ENCODE data around the gene GCK.
A peak's percentile ranks its signal among the peaks of the same experiment; 100 is the strongest.

GCK gene

GRCh38 chr7:44119829-44120380, 69.3 kb downstream of the GCK start:
- H3K27me3 Mint-ChIP-seq, result no peaks in the 10 kb centered on the region
- H3K27ac Mint-ChIP-seq, result peak overlapping the region; percentile 54
- H3K4me3 Mint-ChIP-seq, result peak overlapping the region; percentile 61
- peaks cover 42% of the 10 kb centered on the region for H3K4me1 Mint-ChIP-seq
- peaks cover 13% of the 10 kb centered on the region for H3K36me3 Mint-ChIP-seq
- H3K9me3 Mint-ChIP-seq, result no peaks in the 10 kb centered on the region

GRCh38 chr7:44117801-44118429, 71.3 kb downstream of the GCK start:
- no peak overlapping the region for H3K4me3 Mint-ChIP-seq
- H3K4me1 Mint-ChIP-seq, result peaks cover 37% of the 10 kb centered on the region
- no peak overlapping the region for H3K27ac Mint-ChIP-seq
- H3K9me3 Mint-ChIP-seq, result no peaks in the 10 kb centered on the region
- peaks cover 16% of the 10 kb centered on the region for H3K36me3 Mint-ChIP-seq
- H3K27me3 Mint-ChIP-seq, result no peaks in the 10 kb centered on the region

- H3K36me3 Mint-ChIP-seq, result peaks cover 13% of the 10 kb centered on the region
- no peaks in the 10 kb centered on the region for H3K27me3 Mint-ChIP-seq
- H3K9me3 Mint-ChIP-seq, result no peaks in the 10 kb centered on the region
- H3K4me3 Mint-ChIP-seq, result no peak overlapping the region
- peaks cover 29% of the 10 kb centered on the region for H3K4me1 Mint-ChIP-seq
- H3K27ac Mint-ChIP-seq, result no peak overlapping the region
These were observed 72.2 kb downstream of the GCK start for GRCh38 chr7:44116789-44117666.

GRCh38 chr7:44116087-44116788, 73.0 kb downstream of the GCK start:
- H3K4me3 Mint-ChIP-seq, result no peak overlapping the region
- H3K9me3 Mint-ChIP-seq, result no peaks in the 10 kb centered on the region
- H3K27me3 Mint-ChIP-seq, result no peaks in the 10 kb centered on the region
- H3K36me3 Mint-ChIP-seq, result peaks cover 13% of the 10 kb centered on the region
- peaks cover 22% of the 10 kb centered on the region for H3K4me1 Mint-ChIP-seq
- H3K27ac Mint-ChIP-seq, result no peak overlapping the region

GRCh38 chr7:44114586-44115310, 74.5 kb downstream of the GCK start:
- Mint-ChIP-seq H3K4me1 (peaks cover 8% of the 10 kb centered on the region), H3K27me3 (no peaks in the 10 kb centered on the region), H3K27ac (no peak overlapping the region), H3K4me3 (no peak overlapping the region), H3K9me3 (no peaks in the 10 kb centered on the region), H3K36me3 (peaks cover 7% of the 10 kb centered on the region)

GRCh38 chr7:44113764-44114354, 75.4 kb downstream of the GCK start:
- Mint-ChIP-seq H3K27ac (no peak overlapping the region), H3K27me3 (no peaks in the 10 kb centered on the region), H3K4me1 (peaks cover 4% of the 10 kb centered on the region), H3K36me3 (peaks cover 7% of the 10 kb centered on the region), H3K9me3 (no peaks in the 10 kb centered on the region), H3K4me3 (no peak overlapping the region)

- Mint-ChIP-seq H3K27me3 (no peaks in the 10 kb centered on the region), H3K27ac (no peak overlapping the region), H3K36me3 (peaks cover 7% of the 10 kb centered on the region), H3K4me3 (no peak overlapping the region), H3K4me1 (peaks cover 3% of the 10 kb centered on the region), H3K9me3 (no peaks in the 10 kb centered on the region)
These were observed 76.1 kb downstream of the GCK start for GRCh38 chr7:44112997-44113763.

GRCh38 chr7:44112231-44112996, 76.8 kb downstream of the GCK start:
- peaks cover 4% of the 10 kb centered on the region for H3K36me3 Mint-ChIP-seq
- H3K4me3 Mint-ChIP-seq, result no peak overlapping the region

GRCh38 chr7:44111761-44112160, 77.5 kb downstream of the GCK start:
- no peaks in the 10 kb centered on the region for H3K9me3 Mint-ChIP-seq
- H3K4me3 Mint-ChIP-seq, result no peak overlapping the region
- H3K4me1 Mint-ChIP-seq, result no peaks in the 10 kb centered on the region
- H3K27ac Mint-ChIP-seq, result no peak overlapping the region
- H3K27me3 Mint-ChIP-seq, result no peaks in the 10 kb centered on the region
- peaks cover 4% of the 10 kb centered on the region for H3K36me3 Mint-ChIP-seq

More at GRCh38 chr7:44112231-44112996, 76.8 kb downstream of the GCK start:
- no peaks in the 10 kb centered on the region for H3K4me1 Mint-ChIP-seq
- no peak overlapping the region for H3K27ac Mint-ChIP-seq
- H3K9me3 Mint-ChIP-seq, result no peaks in the 10 kb centered on the region
- H3K27me3 Mint-ChIP-seq, result no peaks in the 10 kb centered on the region

- Mint-ChIP-seq H3K9me3 (no peaks in the 10 kb centered on the region), H3K36me3 (peaks cover 4% of the 10 kb centered on the region), H3K27ac (no peak overlapping the region), H3K4me1 (peaks cover 4% of the 10 kb centered on the region), H3K27me3 (no peaks in the 10 kb centered on the region), H3K4me3 (no peak overlapping the region)
These were observed 78.3 kb downstream of the GCK start for GRCh38 chr7:44110719-44111635.

GRCh38 chr7:44109991-44110390, 79.2 kb downstream of the GCK start:
- Mint-ChIP-seq H3K27ac (no peak overlapping the region), H3K4me1 (peaks cover 14% of the 10 kb centered on the region), H3K4me3 (no peak overlapping the region), H3K9me3 (no peaks in the 10 kb centered on the region), H3K36me3 (peaks cover 4% of the 10 kb centered on the region), H3K27me3 (no peaks in the 10 kb centered on the region)

GRCh38 chr7:44108768-44109750, 80.2 kb downstream of the GCK start:
- Mint-ChIP-seq H3K27ac (no peak overlapping the region), H3K36me3 (peaks cover 4% of the 10 kb centered on the region), H3K4me3 (no peak overlapping the region), H3K9me3 (no peaks in the 10 kb centered on the region), H3K27me3 (no peaks in the 10 kb centered on the region), H3K4me1 (peaks cover 15% of the 10 kb centered on the region)

Data from activated naive CD4-positive, alpha-beta T cell treated with anti-CD3 and anti-CD28 coated beads, Interleukin-2, amount 50 U/mL, for 24 hours (primary cell).